ENCODE measurements around the gene PRKCZ.
"Not testable (repeated sequence)": the region's sequence is repeated elsewhere in the genome, so short reads cannot be mapped to it uniquely, and the experiment has no call there.

Gene PRKCZ

GRCh38 chr1:2115702-2116341 lies 65.6 kb downstream of the PRKCZ start:
- Histone ChIP-seq H3K4me3 (ENCODE audit: low read depth, low read length) (no peak overlapping the region), H3K27ac (no peak overlapping the region), H3K36me3 (replicated peaks) (no peaks in the 10 kb centered on the region), H3K27me3 (replicated peaks) (peaks cover 7% of the 10 kb centered on the region)
- peak; percentile 28 for DNase-seq
- TF ChIP-seq CTCF (IDR thresholded peaks at IDR 0.05; ENCODE audit: low read depth, low read length, missing control alignments) = no peak
- in situ Hi-C loops (cut with HindIII; ENCODE audit: low pct_ligation_motif_present, low sequenced_read_pairs) = no loop called here

GRCh38 chr1:2119886-2120285 lies 69.7 kb downstream of the PRKCZ start:
- Histone ChIP-seq H3K4me3 (ENCODE audit: low read depth, low read length) (no peak overlapping the region), H3K27me3 (replicated peaks) (peaks cover 6% of the 10 kb centered on the region), H3K36me3 (replicated peaks) (no peaks in the 10 kb centered on the region), H3K27ac (no peak overlapping the region)
- TF ChIP-seq CTCF (IDR thresholded peaks at IDR 0.05; ENCODE audit: low read depth, low read length, missing control alignments) = no peak
- no peak for DNase-seq
- in situ Hi-C loops (cut with HindIII; ENCODE audit: low pct_ligation_motif_present, low sequenced_read_pairs) = no loop called here

GRCh38 chr1:2121101-2121691 lies 71.0 kb downstream of the PRKCZ start:
- no peak for DNase-seq
- in situ Hi-C loops (cut with HindIII; ENCODE audit: low pct_ligation_motif_present, low sequenced_read_pairs) = no loop called here
- Histone ChIP-seq H3K27me3 (replicated peaks) (peaks cover 4% of the 10 kb centered on the region), H3K27ac (no peak overlapping the region), H3K4me3 (ENCODE audit: low read depth, low read length) (no peak overlapping the region), H3K36me3 (replicated peaks) (no peaks in the 10 kb centered on the region)
- TF ChIP-seq CTCF (IDR thresholded peaks at IDR 0.05; ENCODE audit: low read depth, low read length, missing control alignments) = no peak

GRCh38 chr1:2121794-2122193 lies 71.6 kb downstream of the PRKCZ start:
- in situ Hi-C loops (cut with HindIII; ENCODE audit: low pct_ligation_motif_present, low sequenced_read_pairs); H3K27me3 ChIP-seq (replicated peaks); H3K4me3 ChIP-seq (ENCODE audit: low read depth, low read length); DNase-seq; H3K36me3 ChIP-seq (replicated peaks); H3K27ac ChIP-seq: not testable (repeated sequence)

GRCh38 chr1:2124446-2125198 lies 74.4 kb downstream of the PRKCZ start:
- no peaks in the 10 kb centered on the region for H3K27me3 ChIP-seq (replicated peaks)
- H3K27ac ChIP-seq = no peak overlapping the region
- in situ Hi-C loops (cut with HindIII; ENCODE audit: low pct_ligation_motif_present, low sequenced_read_pairs) = no loop called here
- no peak for TF ChIP-seq CTCF (IDR thresholded peaks at IDR 0.05; ENCODE audit: low read depth, low read length, missing control alignments)
- no peaks in the 10 kb centered on the region for H3K36me3 ChIP-seq (replicated peaks)
- DNase-seq = no peak
- H3K4me3 ChIP-seq (ENCODE audit: low read depth, low read length) = no peak overlapping the region

- Histone ChIP-seq H3K27ac (no peak overlapping the region), H3K4me3 (ENCODE audit: low read depth, low read length) (no peak overlapping the region), H3K36me3 (replicated peaks) (no peaks in the 10 kb centered on the region), H3K27me3 (replicated peaks) (no peaks in the 10 kb centered on the region)
- TF ChIP-seq CTCF (IDR thresholded peaks at IDR 0.05; ENCODE audit: low read depth, low read length, missing control alignments) = no peak
- no peak for DNase-seq
- in situ Hi-C loops (cut with HindIII; ENCODE audit: low pct_ligation_motif_present, low sequenced_read_pairs) = no loop called here
These were observed 75.4 kb downstream of the PRKCZ start for GRCh38 chr1:2125350-2126211.

All from brain microvascular endothelial cell (primary cell).